HEK293T (cell line): ENCODE measurements around the gene TBX10.

ENCODE experiments used
- ARNT ChIP-seq: fragments of 450-650 bp; IDR thresholded peaks from 2 replicates; pipeline ENCODE4 v1.6.1; 2017; ENCODE audit warnings: mild to moderate bottlenecking
- BHLHE40 ChIP-seq: fragments of 450-650 bp; IDR thresholded peaks from 2 replicates; pipeline ENCODE4 v1.6.1; 2016; ENCODE audit warnings: mild to moderate bottlenecking, moderate library complexity, borderline replicate concordance
- ELF4 ChIP-seq: fragments of 450-650 bp; IDR thresholded peaks from 2 replicates; pipeline ENCODE4 v1.6.1; 2017; ENCODE audit warnings: antibody characterized with exemption
- NFRKB ChIP-seq: fragments of 450-650 bp; IDR thresholded peaks from 2 replicates; pipeline ENCODE4 v1.6.1; 2016; ENCODE audit warnings: mild to moderate bottlenecking, moderate library complexity
- SP1 ChIP-seq: fragments of 450-650 bp; IDR thresholded peaks from 2 replicates; pipeline ENCODE4 v1.6.1; 2017
- SUZ12 ChIP-seq: fragments of 450-650 bp; IDR thresholded peaks from 2 replicates; pipeline ENCODE4 v1.6.1; 2016; ENCODE audit warnings: mild to moderate bottlenecking

- TF ChIP-seq SP1 = no peak
- TF ChIP-seq ARNT = no peak
- TF ChIP-seq SUZ12 = no peak
- no peak for TF ChIP-seq BHLHE40
- TF ChIP-seq ELF4 = no peak
- TF ChIP-seq NFRKB = no peak
Observed at GRCh38 chr11:67588136-67588503, 51.4 kb downstream of the TBX10 start.
